SK-MEL-5 (cell line): Measurements from ENCODE around the gene TMPRSS15. TPM values are rescaled to one million over a fixed set of nuclear protein-coding genes. Genes with fewer than 3 reads are reported as not detected.

Source experiments
- DNase-seq: peaks from one replicate; pipeline ENCODE4 v3.0.0-alpha.2; 2016; ENCODE audit warnings: low read depth, low spot score
- in situ Hi-C: cut with HindIII; loops from 2 replicates; pipeline ENCODE4 v1.10.0; 2016; ENCODE audit warnings: low sequenced_read_pairs, high pct_unique_total_duplicates, low pct_unique_long_range_greater_than_20kb
- total RNA-seq: library from RNA; depleted of rRNA; stranded (reverse); fragments of >200 nt; shearing (Covaris generic); gene quantifications from 2 replicates; pipeline ENCODE4 v1.2.3, GENCODE V29; 2014

TMPRSS15 gene
- total RNA-seq, 1 experiment from 2014 or later: 0.58 TPM

- in situ Hi-C loops: no loop called here
- DNase-seq: peak; percentile 82
These were observed 34.5 kb downstream of the TMPRSS15 start for GRCh38 chr21:18369115-18369514.

GRCh38 chr21:18368205-18368604 is 35.4 kb downstream of the TMPRSS15 start:
- in situ Hi-C loops: no loop called here
- peak; percentile 83 for DNase-seq

- in situ Hi-C loops: no loop called here
- DNase-seq: no peak
These were observed 46.8 kb downstream of the TMPRSS15 start for GRCh38 chr21:18356801-18357200.

- no peak for DNase-seq
- in situ Hi-C loops: no loop called here
These were observed 48.6 kb downstream of the TMPRSS15 start for GRCh38 chr21:18354947-18355346.

GRCh38 chr21:18350216-18350615 is 53.4 kb downstream of the TMPRSS15 start:
- in situ Hi-C loops: no loop called here

GRCh38 chr21:18349468-18349867 is 54.1 kb downstream of the TMPRSS15 start:
- in situ Hi-C loops: no loop called here

More at GRCh38 chr21:18350216-18350615, 53.4 kb downstream of the TMPRSS15 start:
- DNase-seq: peak; percentile 76

GRCh38 chr21:18340387-18340942 is 63.1 kb downstream of the TMPRSS15 start:
- DNase-seq: no peak
- in situ Hi-C loops: no loop called here

More at GRCh38 chr21:18349468-18349867, 54.1 kb downstream of the TMPRSS15 start:
- no peak for DNase-seq

GRCh38 chr21:18335651-18336236 is 67.8 kb downstream of the TMPRSS15 start:
- no peak for DNase-seq
- in situ Hi-C loops: no loop called here

GRCh38 chr21:18334066-18334465 is 69.5 kb downstream of the TMPRSS15 start:
- DNase-seq: no peak
- in situ Hi-C loops: no loop called here

GRCh38 chr21:18318156-18318555 is 85.4 kb downstream of the TMPRSS15 start:
- DNase-seq: peak; percentile 57
- in situ Hi-C loops: no loop called here

GRCh38 chr21:18298228-18298627 is 105.4 kb downstream of the TMPRSS15 start:
- peak; percentile 33 for DNase-seq
- in situ Hi-C loops: no loop called here

- DNase-seq: no peak
- in situ Hi-C loops: no loop called here
These were observed 109.5 kb downstream of the TMPRSS15 start for GRCh38 chr21:18294100-18294499.

- DNase-seq: no peak
- in situ Hi-C loops: no loop called here
These were observed 113.7 kb downstream of the TMPRSS15 start for GRCh38 chr21:18289876-18290275.

- DNase-seq: no peak
- in situ Hi-C loops: no loop called here
These were observed 118.2 kb downstream of the TMPRSS15 start for GRCh38 chr21:18285379-18285778.

- in situ Hi-C loops: no loop called here
- no peak for DNase-seq
These were observed 127.8 kb downstream of the TMPRSS15 start for GRCh38 chr21:18275781-18276180.

- DNase-seq: no peak
- in situ Hi-C loops: no loop called here
These were observed 129.2 kb downstream of the TMPRSS15 start for GRCh38 chr21:18274370-18274769.

- DNase-seq: no peak
These were observed 130.2 kb downstream of the TMPRSS15 start for GRCh38 chr21:18273400-18273799.

GRCh38 chr21:18269856-18270255 is 133.7 kb downstream of the TMPRSS15 start:
- DNase-seq: no peak
- in situ Hi-C loops: no loop called here

More at GRCh38 chr21:18273400-18273799, 130.2 kb downstream of the TMPRSS15 start:
- in situ Hi-C loops: no loop called here

- in situ Hi-C loops: no loop called here
- DNase-seq: no peak
These were observed 134.7 kb downstream of the TMPRSS15 start for GRCh38 chr21:18268906-18269305.
